GM21381 (cell line): ENCODE data around the gene RLN3.
A peak's percentile ranks its signal among the peaks of the same experiment; 100 is the strongest.

Experiments
- ATAC-seq: cut with Tn5 transposase; IDR thresholded peaks from one replicate; pipeline ENCODE4 v1.9.1; 2021; ENCODE audit warnings: mild to moderate bottlenecking, moderate library complexity; ENCODE audit not compliant: unreplicated experiment

The RLN3 gene

GRCh38 chr19:14073925-14074838 is 46.2 kb downstream of the RLN3 start:
- peak; percentile 10 for ATAC-seq

- no peak for ATAC-seq
Measured at GRCh38 chr19:14078411-14078810, 50.5 kb downstream of the RLN3 start.
